GF-D8 (cell line): ENCODE data around the gene CNKSR1.

ENCODE experiments used
- DNase-seq: peaks from one replicate; lab custom pipeline; 2025; lab: John Stamatoyannopoulos, UW

CNKSR1 gene

GRCh38 chr1:26160527-26161414, 16.5 kb upstream of the CNKSR1 start:
- DNase-seq: no peak

DNA sequence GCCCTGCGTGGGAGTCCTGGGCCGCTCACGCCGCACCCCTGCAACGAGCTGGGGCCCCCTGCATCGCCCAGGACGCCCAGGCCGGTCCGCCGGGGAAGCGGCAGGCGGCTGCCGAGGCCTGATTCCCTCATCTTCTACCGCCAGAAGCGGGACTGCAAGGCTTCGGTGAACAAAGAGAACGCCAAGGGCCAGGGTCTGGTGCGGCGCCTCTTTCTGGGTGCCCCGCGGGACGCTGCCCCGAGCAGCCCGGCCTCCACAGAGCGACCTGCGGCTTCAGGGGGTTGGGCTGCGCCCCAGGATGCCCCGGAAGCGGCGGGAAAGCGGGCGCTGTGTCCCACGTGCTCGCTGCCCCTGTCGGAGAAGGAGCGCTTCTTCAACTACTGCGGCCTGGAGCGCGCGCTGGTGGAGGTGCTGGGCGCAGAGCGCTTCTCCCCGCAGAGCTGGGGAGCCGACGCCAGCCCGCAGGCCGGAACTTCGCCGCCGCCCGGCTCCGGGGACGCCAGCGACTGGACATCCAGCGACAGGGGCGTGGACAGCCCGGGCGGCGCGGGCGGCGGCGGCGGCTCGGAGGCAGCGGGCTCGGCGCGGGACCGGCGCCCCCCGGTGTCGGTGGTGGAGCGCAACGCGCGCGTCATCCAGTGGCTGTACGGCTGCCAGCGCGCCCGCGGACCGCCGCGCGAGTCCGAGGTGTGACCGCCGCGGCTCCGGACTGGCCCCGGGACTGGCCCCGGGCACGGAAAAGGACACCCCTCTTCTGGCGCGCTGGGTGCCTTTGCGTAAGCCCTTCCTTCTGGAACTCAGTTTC, 15.7 kb upstream of the CNKSR1 start:
- peak; percentile 19 for DNase-seq

DNA sequence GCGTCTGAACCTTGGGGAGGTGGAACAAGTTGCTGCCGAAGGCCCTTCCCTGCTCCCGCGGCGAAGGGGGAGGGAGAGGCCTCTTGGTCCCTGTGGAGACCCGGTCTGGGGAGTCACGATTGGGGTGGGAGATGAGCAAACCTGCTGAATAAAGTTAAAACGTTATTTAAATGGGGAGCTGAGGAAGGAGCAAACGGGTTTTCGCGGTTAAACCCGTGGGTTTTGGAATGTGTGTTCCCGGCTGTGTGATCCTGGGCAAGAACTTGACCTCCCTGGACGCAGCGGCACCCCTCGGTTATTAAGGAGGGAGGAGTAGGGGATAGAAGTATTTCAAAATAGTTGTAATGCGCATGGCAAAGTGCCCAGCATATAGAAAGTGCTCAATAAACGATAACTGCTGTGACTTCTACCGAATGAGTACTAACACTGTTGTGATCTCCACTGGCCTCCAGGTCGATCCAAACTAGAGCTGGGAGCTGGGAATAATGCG, 15.0 kb upstream of the CNKSR1 start:
- DNase-seq: no peak

DNA sequence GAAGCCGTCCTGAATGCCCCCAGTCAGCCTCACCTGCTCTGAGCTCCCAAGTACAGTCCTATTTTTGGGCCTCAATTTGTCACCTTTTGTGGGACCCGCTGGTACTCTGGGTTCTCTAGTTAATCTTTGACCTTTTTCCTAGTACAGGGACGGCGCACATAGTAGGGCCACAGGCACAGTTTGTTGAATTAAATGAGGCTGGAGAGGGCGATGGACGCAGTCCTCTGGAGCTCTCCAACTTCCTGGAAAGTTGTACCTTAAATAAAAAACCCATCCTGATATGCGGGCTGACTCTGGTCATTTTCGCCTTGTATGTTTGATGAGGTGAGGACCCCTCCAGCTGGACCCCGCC, 13.6 kb upstream of the CNKSR1 start:
- no peak for DNase-seq

DNA sequence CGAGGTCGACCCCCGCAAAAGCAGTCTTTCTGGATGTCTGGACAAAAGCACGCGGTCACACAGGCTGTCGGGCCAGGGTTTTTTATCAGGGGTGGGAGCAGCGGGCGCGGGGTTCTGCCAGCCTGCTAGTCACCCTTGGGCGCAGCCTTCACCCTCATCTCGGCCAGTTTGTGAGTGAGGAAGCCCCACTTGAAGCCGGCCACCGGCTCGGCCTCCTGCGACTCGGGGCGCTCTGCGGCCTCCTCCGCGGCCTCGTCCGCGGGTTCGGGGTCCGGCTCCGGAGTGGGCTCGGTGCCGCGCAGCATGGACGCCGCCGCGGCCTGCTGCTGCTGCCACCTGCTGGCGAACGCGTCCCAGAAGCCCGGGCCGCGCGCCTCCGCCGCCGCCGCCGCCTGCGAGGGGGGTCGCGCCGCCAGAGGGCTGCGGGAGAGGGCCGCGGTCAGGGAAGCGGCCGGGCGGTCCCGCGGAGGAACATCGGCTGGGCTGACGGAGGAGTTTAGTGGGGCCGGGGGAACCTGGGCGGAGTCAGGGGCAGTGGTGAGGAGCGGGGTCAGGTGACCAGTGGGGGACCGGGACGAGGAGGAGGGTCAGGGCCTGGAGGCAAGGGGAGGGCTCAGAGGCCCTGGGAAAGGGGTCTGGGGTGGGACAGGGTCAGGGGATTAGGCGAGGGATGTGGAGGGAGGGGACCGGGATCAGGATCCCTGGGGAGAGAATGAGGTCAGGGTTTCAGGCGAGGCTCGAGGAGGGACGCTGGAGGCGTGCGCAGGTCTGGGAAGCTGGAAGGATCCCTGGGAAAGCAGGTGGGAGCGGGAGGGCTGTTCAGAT, 13.0 kb upstream of the CNKSR1 start:
- no peak for DNase-seq

- DNase-seq: no peak
Measured at GRCh38 chr1:26164861-26165842, 12.1 kb upstream of the CNKSR1 start.

- DNase-seq: no peak
Measured at GRCh38 chr1:26166719-26167281, 10.5 kb upstream of the CNKSR1 start.

DNA sequence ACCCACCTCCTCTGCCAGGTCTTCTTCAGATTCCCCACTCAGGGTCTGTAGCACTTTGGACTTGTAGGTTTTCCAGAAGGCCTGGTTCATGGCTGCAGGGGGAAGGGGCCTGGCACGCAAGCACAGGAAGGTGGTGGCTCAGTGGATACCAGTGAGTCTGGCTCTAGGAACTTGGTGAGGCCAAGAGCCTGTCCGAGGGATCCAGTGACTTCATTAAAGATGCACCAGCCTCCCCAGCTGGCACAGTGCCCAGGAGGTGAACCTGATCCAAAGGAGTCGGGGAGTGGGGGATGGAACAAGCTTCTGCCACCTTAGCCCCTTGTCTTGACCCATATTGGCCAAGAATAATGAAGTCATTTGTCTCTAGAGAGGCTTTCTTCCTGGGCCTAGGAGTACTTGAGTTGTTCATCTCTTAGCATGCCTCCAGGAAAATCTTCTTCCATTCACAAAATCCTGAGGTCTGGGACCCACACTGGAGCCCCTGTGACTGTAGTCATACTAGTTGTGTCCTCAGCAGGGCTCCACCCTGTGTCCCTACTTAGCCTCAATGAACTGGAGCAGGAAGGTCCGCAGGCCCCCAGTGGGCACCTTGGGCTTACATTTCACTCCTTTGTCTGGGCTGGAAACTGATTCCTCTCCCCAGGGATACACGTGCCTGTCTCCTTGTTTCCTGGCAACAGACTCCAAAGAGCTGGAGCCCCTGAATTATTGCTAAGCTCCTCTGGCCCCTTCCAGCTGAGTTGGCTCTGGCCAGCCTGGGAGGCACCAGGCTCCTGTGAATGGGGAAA, 8.7 kb upstream of the CNKSR1 start, which contains the start of gene C1orf232:
TSS of gene C1orf232 (minus strand) at position 554 of the 788 bp plus-strand sequence. CDS start at position 90, 464 bp downstream.
- no peak for DNase-seq

DNA sequence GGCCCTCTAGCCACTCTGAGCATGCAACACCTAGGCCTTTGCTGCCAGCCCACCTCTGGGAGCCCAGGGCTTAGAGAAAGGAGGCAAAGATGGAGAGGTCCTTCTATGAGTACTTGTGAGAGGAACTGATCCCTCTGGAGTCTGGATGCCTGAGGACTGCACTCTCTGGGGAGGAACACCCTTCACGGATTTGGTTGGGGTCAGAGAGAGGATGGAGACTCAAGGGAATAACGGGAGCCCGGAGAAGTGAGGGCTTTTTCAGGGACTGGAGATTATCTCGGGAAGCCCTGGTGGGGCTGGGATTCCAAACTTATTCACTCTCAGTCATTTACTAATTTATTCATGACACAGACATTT, 8.1 kb upstream of the CNKSR1 start:
- DNase-seq: no peak

DNA sequence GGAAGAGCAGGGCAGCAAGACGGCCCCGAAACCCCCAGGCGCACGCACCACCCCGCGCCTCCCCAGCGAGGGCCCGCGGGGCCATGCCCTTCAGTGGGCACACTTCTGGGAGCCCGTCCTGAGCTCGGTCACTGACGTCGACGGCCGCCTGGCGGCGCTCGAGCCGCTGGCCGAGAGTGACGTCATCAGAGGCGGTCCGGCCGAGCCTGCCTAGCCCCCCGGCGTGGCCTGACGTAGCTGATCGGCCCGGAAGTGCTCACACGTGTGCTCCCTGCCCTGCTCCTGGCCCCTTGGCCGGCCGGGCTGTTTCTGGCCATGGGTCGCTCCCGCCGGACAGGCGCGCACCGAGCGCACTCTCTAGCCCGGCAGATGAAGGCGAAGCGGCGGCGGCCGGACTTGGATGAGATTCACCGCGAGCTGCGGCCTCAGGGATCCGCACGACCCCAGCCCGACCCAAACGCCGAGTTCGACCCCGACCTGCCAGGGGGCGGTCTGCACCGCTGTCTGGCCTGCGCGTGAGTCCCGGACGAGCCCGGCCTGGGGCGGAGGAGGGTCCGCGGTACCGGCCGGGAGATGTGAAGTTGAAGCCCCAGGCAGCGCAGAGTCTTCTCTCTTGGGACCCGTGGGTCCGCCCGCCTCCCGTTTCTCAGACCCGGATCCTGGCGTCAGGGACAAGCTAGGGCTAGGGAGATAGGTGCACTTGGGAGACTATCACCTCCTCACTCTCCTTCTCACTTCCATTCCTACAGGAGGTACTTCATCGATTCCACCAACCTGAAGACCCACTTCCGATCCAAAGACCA, 7.4 kb upstream of the CNKSR1 start, which contains the start of gene ZNF593:
TSS of gene ZNF593 (plus strand) at position 240 of the 803 bp plus-strand sequence. CDS start at position 316, 76 bp downstream.
- peak; percentile 69 for DNase-seq

DNA sequence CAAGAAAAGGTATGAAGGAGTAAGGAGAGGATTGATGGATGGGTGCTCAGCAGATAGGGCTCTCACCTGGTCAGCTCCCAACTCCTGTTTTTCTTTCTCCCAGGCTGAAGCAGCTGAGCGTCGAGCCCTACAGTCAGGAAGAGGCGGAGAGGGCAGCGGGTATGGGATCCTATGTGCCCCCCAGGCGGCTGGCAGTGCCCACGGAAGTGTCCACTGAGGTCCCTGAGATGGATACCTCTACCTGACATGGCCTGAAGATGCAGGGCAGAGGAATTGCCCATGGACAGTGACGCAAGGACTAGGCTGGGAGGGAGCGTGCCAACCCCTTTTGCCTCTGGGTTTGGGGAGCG, 6.8 kb upstream of the CNKSR1 start:
- no peak for DNase-seq

- DNase-seq: no peak
Measured at GRCh38 chr1:26171084-26172072, 5.9 kb upstream of the CNKSR1 start, which contains the start of gene ZNF593OS. Gene ZNF593OS (minus strand): TSS chr1:26171832. CDS start chr1:26171661, 171 bp downstream.

DNA sequence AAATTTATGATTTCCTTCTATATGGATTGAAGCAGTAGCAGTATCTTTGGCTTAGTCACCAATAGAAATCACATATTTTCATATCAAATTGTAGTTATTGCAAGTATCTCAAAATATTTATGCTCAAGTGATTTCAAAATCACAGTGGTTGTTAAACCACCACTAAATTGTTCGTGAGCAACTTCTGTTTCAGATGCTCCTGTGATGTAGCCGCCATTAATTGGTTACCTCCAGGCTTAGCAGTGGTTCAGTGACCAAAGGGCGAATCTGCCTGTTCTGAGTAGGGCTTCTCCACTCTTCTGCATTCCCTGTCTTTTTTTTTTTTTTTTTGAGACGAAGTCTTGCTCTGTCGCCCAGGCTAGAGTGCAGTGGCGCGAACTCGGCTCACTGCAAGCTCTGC, 1.9 kb upstream of the CNKSR1 start:
- DNase-seq: no peak

DNA sequence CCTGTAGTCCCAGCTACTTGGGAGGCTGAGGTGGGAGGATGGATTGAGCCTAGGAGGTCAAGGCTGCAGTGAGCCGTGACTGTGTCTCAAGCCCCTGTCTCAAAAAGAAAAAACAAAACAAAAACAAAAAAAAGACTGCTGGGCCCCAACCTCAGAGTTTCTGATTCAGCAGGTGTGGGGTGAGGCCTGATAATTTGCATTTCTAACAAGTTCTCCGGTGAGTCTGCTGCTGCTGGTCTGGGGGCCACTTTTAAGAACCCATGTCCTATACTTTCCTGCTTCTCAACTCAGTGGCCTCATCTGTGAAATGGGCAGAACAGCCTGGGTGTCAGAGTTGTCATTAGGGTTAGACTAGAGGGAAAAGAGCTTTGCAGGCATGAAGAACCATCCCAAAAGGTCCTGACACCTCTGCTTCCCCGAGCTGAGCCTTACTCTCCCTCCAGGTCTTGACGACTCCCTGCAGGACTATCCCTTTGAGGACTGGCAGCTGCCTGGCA, 2.8 kb downstream of the CNKSR1 start:
- no peak for DNase-seq

DNA sequence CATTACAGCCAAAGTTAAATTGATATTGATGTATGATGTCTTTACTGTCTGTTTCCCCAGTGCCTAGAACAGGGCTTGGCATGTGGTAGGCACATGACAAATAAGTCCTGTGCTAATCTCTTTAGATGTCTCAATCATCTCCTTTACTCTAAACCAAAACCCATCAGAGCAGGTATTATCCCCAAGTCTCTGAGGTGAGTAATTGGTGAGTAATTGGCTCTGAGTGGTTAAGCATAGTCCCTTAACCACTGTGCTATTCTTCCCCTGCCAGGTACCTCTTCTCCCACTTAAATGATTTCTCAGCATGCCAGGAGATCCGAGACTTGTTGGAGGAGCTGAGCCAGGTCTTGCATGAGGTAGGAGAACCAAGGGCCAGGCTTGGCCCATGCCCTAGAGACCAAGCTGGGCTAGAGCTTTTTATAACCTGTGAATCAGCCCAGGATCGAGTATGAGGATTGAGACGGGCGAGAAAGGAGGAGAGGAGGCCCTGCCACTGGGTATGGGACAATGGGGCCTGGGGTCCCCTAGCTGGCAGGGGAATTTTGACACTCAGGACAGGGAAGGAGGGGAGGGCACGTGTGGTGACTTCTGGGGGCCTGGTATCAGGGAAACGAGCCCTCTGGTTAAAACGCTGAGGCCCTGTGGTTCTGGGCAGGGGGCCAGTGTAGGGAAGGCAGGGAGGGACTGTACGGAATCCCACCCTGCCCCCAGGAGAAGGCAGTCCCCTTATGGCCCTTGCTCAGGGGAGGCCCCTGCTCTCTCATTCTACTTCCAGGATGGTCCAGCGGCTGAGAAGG, 4.5 kb downstream of the CNKSR1 start:
- DNase-seq: no peak

DNA sequence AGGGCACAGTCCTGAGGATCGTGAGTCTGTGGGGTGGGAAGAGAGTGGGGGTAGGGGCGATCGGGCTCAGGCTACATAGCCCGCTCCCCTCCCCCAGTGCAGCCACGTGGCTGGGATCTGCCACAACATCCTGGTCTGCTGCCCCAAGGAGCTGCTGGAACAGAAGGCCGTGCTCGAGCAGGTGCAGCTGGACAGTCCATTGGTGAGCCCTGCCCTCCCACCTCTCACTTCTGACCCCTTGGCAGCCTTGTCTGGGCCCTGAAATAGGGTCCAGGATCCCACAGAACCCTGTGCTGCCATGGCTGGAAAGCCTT, 5.0 kb downstream of the CNKSR1 start:
- DNase-seq: no peak

DNA sequence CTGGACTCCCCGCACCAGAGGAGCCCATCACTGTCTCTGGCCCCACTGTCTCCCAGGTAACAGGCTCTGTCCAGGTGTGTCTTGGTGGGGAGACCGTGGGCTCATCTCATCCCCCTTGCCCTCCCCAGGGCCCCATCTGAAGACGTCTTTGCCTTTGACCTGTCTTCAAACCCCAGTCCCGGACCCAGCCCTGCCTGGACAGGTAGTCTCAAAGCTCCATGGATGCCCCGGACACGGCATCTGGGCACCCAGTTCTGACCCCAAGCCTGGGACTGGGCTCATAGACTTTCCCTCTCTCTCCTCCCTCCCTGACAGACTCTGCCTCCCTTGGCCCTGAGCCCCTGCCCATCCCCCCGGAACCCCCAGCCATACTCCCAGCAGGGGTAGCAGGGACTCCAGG, 6.8 kb downstream of the CNKSR1 start:
- DNase-seq: no peak
